ENCODE results near the gene ECHS1.
A peak's percentile ranks its signal among the peaks of the same experiment; 100 is the strongest.
"Not testable (repeated sequence)": the region's sequence is repeated elsewhere in the genome, so short reads cannot be mapped to it uniquely, and the experiment has no call there.

ECHS1 gene

GRCh38 chr10:133397938-133398337, 24.8 kb upstream of the ECHS1 start:
- no peak for DNase-seq

- no peak for DNase-seq
Measured at GRCh38 chr10:133396035-133396624, 23.0 kb upstream of the ECHS1 start.

- DNase-seq: no peak
Measured at GRCh38 chr10:133394801-133395221, 21.7 kb upstream of the ECHS1 start.

GRCh38 chr10:133394064-133394663, 21.0 kb upstream of the ECHS1 start, which contains the start of gene MTG1:
TSS of gene MTG1 (plus strand) at chr10:133394157. CDS start at chr10:133394221, 64 bp downstream.
- peak; percentile 75 for DNase-seq

- no peak for DNase-seq
Measured at GRCh38 chr10:133393401-133394063, 20.4 kb upstream of the ECHS1 start.

- no peak for DNase-seq
Measured at GRCh38 chr10:133391761-133392518, 18.8 kb upstream of the ECHS1 start.

- no peak for DNase-seq
Measured at GRCh38 chr10:133391249-133391635, 18.1 kb upstream of the ECHS1 start.

- no peak for DNase-seq
Measured at GRCh38 chr10:133390597-133391248, 17.6 kb upstream of the ECHS1 start.

GRCh38 chr10:133388973-133389818, 16.0 kb upstream of the ECHS1 start:
- DNase-seq: no peak

GRCh38 chr10:133388236-133388972, 15.2 kb upstream of the ECHS1 start:
- DNase-seq: no peak

- not testable (repeated sequence) for DNase-seq
Measured at GRCh38 chr10:133386951-133387350, 13.8 kb upstream of the ECHS1 start.

- no peak for DNase-seq
Measured at GRCh38 chr10:133385214-133385613, 12.1 kb upstream of the ECHS1 start.

- DNase-seq: no peak
Measured at GRCh38 chr10:133384071-133384470, 10.9 kb upstream of the ECHS1 start.

GRCh38 chr10:133383551-133383950, 10.4 kb upstream of the ECHS1 start:
- no peak for DNase-seq

- DNase-seq: no peak
Measured at GRCh38 chr10:133381036-133381435, 7.9 kb upstream of the ECHS1 start.

GRCh38 chr10:133379801-133380666, 6.9 kb upstream of the ECHS1 start:
- no peak for DNase-seq

GRCh38 chr10:133379152-133379800, 6.1 kb upstream of the ECHS1 start, which contains the start of gene PAOX:
TSS of gene PAOX (plus strand) at chr10:133379262. CDS start at chr10:133379317, 55 bp downstream.
- no peak for DNase-seq

- DNase-seq: peak; percentile 11
Measured at GRCh38 chr10:133378251-133379096, 5.3 kb upstream of the ECHS1 start.

- no peak for DNase-seq
Measured at GRCh38 chr10:133377818-133378250, 4.7 kb upstream of the ECHS1 start.

All from NCI-H1105 treated with DMSO at 0.1 percent for 48 hours (cell line).